ENCODE measurements around the gene PSEN1. TPM values are rescaled to one million over a fixed set of nuclear protein-coding genes. Genes with fewer than 3 reads are reported as not detected.

PSEN1 gene
- total and polyA plus RNA-seq, 2 donors = 28.7 to 47.8 TPM

DNA sequence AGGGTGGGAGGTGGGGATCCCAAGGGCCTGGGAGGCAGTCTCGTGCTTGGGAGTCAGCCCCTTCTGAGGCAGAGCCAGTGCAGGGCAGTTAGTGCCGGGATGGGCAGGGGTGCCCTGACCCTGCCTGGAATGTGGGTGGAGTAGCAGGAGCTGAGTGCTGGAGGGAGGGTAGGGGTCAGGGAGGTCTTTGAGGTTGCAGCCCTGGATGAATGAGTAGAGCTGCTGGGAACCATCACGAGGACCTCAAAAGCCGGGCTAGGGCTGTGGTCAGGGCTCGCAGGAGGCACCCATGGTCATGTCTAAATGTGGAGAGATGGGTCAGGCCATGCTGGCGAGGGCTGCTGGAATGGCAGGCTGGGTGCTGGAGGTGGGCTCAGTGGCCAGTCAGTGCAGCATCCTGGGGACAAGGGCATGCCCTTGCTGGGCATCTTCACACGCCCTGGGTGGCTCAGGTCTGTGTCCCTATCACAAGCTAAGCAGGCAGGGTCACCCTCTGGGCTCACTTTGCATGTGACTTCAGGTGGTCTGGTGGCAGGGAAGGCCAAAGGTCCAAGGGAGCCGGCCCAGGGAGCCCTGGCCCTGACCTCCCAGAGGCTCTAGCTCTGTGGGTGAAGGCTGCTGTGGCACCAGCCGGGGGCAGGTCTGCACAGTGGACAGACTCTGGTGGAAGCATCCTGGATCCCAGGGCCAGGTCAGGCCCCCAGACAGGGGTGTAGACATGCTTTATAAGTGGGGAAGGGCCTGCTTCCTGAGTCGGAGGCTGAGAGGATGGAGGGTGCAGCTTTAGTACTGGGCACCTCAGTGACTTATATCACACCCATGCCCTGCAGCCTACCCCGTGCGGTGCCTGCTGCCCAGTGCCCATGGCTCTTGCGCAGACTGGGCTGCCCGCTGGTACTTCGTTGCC, 125.5 kb downstream of the PSEN1 start:
- 91% methylated on average over 15 of the region's 15 CpGs for WGBS
- no peak for DNase-seq (ENCODE audit: extremely low spot score)
- Histone ChIP-seq H3K4me3 (ENCODE audit: low read depth, low read length) (no peak overlapping the region), H3K27ac (ENCODE audit: low read depth) (no peak overlapping the region), H3K4me1 (ENCODE audit: insufficient read depth) (no peaks in the 10 kb centered on the region), H3K36me3 (ENCODE audit: insufficient read depth) (no peaks in the 10 kb centered on the region)

DNA sequence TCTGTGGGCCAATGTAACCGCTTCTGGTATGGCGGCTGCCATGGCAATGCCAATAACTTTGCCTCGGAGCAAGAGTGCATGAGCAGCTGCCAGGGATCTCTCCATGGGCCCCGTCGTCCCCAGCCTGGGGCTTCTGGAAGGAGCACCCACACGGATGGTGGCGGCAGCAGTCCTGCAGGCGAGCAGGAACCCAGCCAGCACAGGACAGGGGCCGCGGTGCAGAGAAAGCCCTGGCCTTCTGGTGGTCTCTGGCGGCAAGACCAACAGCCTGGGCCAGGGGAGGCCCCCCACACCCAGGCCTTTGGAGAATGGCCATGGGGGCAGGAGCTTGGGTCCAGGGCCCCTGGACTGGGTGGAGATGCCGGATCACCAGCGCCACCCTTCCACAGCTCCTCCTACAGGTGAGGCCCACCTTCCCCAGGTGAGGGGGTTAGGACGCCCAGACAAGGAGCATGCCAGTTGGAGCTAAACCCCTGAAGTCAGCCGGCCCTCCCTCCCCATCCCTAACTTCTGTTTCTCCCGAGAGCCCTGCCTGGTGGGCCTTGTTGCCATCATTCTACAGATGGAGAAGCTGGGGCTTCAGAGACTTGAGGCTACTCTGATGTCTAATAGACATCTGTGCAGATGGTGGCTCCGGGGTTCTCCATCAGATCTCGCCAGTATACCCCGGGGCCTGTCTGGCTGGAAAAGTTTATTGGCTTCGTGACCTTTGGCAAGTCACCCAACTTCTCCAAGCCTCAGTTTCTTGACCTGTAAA, 126.3 kb downstream of the PSEN1 start:
- WGBS = 94% methylated on average over 20 of the region's 20 CpGs
- no peak overlapping the region for H3K4me3 ChIP-seq (ENCODE audit: low read depth, low read length)
- no peak overlapping the region for H3K27ac ChIP-seq (ENCODE audit: low read depth)
- H3K4me1 ChIP-seq (ENCODE audit: insufficient read depth) = no peaks in the 10 kb centered on the region
- H3K36me3 ChIP-seq (ENCODE audit: insufficient read depth) = no peaks in the 10 kb centered on the region
- DNase-seq (ENCODE audit: extremely low spot score) = no peak

DNA sequence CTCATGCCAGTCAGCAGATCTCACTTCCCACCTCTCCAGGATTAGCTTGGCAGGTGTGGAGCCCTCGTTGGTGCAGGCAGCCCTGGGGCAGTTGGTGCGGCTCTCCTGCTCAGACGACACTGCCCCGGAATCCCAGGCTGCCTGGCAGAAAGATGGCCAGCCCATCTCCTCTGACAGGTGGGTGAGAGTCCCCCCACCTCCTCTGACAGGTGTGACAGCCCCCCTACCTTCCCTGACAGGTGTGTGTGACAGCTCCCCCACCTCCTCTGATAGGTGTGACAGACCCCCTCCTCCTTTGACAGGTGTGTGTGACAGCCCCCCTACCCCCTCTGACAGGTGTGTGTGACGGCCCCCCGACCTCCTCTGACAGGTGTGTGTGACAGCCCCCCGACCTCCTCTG, 127.3 kb downstream of the PSEN1 start:
- Histone ChIP-seq H3K27ac (ENCODE audit: low read depth) (no peak overlapping the region), H3K4me1 (ENCODE audit: insufficient read depth) (no peaks in the 10 kb centered on the region), H3K36me3 (ENCODE audit: insufficient read depth) (no peaks in the 10 kb centered on the region), H3K4me3 (ENCODE audit: low read depth, low read length) (no peak overlapping the region)
- no peak for DNase-seq (ENCODE audit: extremely low spot score)
- WGBS = 83% methylated on average over 7 of the region's 7 CpGs

DNA sequence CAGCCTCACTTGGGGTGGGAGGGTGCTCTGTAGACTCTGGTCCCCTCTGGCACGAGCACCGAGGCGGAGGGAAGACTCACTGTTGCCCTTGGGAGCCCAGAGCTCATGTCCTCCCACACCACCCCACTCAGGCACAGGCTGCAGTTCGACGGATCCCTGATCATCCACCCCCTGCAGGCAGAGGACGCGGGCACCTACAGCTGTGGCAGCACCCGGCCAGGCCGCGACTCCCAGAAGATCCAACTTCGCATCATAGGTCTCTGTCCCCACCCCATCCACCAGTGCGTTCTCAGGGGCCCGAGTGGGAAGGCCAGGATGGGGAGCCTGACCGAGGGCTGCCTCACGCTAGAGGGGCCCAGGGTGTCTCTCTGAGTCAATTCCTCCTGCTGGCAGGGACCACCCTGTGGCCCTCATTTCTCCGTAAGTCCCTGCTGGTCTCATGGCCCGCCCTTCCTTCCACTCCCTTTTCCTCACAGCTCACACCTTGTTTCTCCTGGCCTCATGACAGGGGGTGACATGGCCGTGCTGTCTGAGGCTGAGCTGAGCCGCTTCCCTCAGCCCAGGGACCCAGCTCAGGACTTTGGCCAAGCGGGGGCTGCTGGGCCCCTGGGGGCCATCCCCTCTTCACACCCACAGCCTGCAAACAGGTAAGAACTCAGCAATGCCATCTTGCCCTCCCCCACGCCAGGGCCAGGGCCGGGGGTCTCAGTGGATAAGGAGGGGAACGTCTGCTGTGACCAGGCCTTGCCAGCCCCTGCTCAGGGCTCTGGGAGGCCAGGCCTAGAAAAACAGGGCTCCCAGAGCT, 128.0 kb downstream of the PSEN1 start:
- Histone ChIP-seq H3K36me3 (ENCODE audit: insufficient read depth) (no peaks in the 10 kb centered on the region), H3K4me3 (ENCODE audit: low read depth, low read length) (no peak overlapping the region), H3K27ac (ENCODE audit: low read depth) (no peak overlapping the region), H3K4me1 (ENCODE audit: insufficient read depth) (no peaks in the 10 kb centered on the region)
- DNase-seq (ENCODE audit: extremely low spot score) = no peak
- WGBS = 91% methylated on average over 23 of the region's 23 CpGs

DNA sequence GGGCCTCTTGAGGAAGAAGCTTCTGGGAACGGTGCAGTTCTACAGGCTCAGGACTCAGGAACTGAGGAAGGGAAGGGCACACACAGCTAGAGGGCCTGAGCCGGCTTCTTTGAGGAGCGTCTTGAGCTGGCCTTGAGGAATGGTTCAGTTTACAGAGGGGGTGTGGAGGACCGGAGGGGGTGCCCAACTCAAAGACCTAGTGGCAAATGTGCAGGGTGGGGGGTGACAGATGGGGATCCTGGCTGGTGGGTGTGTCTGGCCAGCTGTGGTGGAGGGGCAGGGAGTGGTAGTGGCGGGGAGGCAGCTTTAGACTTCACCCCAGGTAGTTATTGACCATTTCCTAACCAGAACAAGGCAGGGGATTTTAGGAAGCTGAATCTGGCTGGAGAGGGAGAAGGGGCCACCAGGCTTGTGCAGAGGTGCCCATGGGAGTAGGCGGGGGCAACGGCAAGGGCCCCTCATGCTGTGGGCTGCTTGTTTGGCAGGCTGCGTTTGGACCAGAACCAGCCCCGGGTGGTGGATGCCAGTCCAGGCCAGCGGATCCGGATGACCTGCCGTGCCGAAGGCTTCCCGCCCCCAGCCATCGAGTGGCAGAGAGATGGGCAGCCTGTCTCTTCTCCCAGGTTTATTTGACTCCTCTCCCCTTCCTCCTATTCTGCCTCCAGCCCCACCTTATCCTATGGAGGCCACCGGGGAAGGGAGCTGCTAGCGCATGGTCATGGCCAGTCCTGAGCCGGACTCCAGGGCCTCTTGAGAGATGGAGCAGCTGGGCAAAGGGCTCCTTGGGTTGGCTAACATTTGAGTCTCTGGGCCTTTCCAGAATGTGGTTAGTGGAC, 128.8 kb downstream of the PSEN1 start:
- H3K36me3 ChIP-seq (ENCODE audit: insufficient read depth) = no peaks in the 10 kb centered on the region
- no peak overlapping the region for H3K27ac ChIP-seq (ENCODE audit: low read depth)
- no peak overlapping the region for H3K4me3 ChIP-seq (ENCODE audit: low read depth, low read length)
- H3K4me1 ChIP-seq (ENCODE audit: insufficient read depth) = no peaks in the 10 kb centered on the region
- 86% methylated on average over 18 of the region's 18 CpGs for WGBS
- DNase-seq (ENCODE audit: extremely low spot score) = no peak

DNA sequence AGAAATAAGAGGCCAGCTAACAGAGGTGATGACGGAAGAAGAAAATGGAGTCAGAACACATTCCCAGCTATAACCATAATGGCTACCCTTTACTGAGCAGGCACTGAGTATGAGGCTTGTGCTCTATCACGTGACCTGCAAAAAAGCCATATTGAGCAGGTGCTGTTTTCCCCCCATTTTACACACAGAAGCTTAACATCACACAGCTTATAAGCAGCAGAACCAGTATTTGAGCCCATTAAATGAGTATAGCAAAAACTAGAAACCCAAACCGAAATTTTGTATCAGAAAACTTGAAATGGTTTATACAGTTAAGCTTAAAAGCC, 129.4 kb downstream of the PSEN1 start:
- Histone ChIP-seq H3K4me1 (ENCODE audit: insufficient read depth) (no peaks in the 10 kb centered on the region), H3K4me3 (ENCODE audit: low read depth, low read length) (no peak overlapping the region), H3K27ac (ENCODE audit: low read depth) (no peak overlapping the region), H3K36me3 (ENCODE audit: insufficient read depth) (no peaks in the 10 kb centered on the region)
- WGBS = 97% methylated on average over 3 of the region's 3 CpGs
- DNase-seq (ENCODE audit: extremely low spot score) = no peak

DNA sequence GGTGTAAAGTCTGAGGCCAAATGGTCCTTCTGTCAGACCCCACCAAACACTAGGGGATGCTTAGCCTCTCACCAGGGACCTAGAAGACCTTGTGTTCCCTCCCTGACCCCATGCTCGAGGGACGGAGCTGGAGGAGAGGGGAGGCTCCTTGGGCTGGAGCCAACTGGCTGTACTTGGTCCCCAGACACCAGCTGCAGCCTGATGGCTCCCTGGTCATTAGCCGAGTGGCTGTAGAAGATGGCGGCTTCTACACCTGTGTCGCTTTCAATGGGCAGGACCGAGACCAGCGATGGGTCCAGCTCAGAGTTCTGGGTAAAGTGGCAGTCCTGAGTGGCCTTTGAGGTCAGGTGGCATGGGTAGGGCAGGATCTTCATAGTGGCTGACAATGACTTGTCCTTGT, 130.0 kb downstream of the PSEN1 start:
- Histone ChIP-seq H3K36me3 (ENCODE audit: insufficient read depth) (no peaks in the 10 kb centered on the region), H3K27ac (ENCODE audit: low read depth) (no peak overlapping the region), H3K4me1 (ENCODE audit: insufficient read depth) (no peaks in the 10 kb centered on the region), H3K4me3 (ENCODE audit: low read depth, low read length) (no peak overlapping the region)
- DNase-seq (ENCODE audit: extremely low spot score) = no peak
- 81% methylated on average over 7 of the region's 7 CpGs for WGBS

DNA sequence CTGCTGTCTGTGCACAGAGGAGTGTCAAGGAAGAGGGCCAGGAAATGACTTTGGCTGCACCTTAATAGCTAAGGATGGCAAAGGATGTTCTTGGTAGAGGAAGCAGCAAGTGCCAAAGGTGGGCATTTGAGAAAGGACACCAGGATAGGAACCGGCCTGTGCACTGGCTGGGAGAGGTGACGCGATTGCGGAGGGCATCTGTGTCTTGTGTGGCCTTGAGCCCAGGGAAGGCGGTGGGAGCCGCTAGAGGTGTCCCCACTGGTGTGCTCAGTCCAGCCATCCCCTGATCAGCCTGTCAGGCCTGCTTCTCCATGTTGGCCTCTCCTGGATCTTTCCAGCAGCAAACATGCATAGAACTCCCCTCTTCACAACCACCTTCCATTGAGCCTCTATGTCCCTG, 131.2 kb downstream of the PSEN1 start:
- H3K4me1 ChIP-seq (ENCODE audit: insufficient read depth) = no peaks in the 10 kb centered on the region
- WGBS = 96% methylated on average over 6 of the region's 6 CpGs
- DNase-seq (ENCODE audit: extremely low spot score) = no peak
- no peaks in the 10 kb centered on the region for H3K36me3 ChIP-seq (ENCODE audit: insufficient read depth)
- H3K4me3 ChIP-seq (ENCODE audit: low read depth, low read length) = no peak overlapping the region
- H3K27ac ChIP-seq (ENCODE audit: low read depth) = no peak overlapping the region

DNA sequence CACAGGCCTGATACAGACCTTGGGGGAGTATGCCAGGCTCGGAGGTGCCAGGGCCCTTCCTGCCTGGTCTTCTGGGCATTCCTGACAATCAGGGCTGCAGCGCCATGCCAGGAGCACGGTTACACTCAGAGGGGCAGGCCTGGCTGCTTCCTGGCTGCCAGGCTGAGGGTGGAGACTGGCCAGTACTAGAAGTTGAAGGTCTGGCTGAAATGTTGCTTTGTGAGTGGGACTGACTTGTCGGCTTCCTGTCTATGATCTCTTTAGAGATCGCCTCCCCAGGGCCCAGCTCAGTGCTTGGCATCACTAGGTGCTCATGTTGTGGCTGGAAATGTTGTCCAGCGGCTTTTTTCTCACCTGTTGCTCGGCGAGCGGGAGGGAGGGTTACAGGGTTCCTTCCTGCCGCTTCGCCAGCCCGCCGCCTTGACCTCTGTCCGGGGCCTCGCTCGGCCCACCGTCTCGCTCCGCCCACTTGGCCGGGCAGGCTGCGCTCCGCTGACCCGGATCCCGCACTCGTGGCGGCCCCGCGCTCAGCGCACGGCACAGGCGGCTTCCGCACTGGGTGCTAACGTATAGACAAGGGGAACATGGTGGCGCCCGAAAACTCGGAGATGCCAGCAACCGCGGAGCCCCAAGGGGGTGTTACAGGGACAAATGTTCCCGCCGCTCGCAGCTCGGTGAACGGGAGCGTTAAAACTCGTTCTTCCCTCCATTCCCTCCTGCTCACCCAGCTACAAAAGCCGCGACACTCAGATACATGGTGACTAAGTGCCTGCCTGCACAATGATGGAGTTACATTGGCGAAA, 133.6 kb downstream of the PSEN1 start:
- Histone ChIP-seq H3K4me3 (ENCODE audit: low read depth, low read length) (peak overlapping the region; percentile 13), H3K36me3 (ENCODE audit: insufficient read depth) (no peaks in the 10 kb centered on the region), H3K27ac (ENCODE audit: low read depth) (no peak overlapping the region), H3K4me1 (ENCODE audit: insufficient read depth) (no peaks in the 10 kb centered on the region)
- no peak for DNase-seq (ENCODE audit: extremely low spot score)
- WGBS = 6% methylated on average over 48 of the region's 48 CpGs

DNA sequence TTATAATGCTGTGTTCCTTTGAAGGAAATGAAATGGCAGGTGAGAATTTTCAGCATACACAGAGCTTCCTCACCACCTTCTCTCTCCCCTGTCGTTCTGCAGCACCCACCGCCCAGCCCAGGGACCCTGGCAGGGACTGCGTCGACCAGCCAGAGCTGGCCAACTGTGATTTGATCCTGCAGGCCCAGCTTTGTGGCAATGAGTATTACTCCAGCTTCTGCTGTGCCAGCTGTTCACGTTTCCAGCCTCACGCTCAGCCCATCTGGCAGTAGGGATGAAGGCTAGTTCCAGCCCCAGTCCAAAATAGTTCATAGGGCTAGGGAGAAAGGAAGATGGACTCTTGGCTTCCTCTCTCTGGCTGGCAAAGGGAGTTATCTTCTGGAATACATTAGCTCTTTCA, 136.1 kb downstream of the PSEN1 start:
- no peak overlapping the region for H3K27ac ChIP-seq (ENCODE audit: low read depth)
- H3K36me3 ChIP-seq (ENCODE audit: insufficient read depth) = no peaks in the 10 kb centered on the region
- no peaks in the 10 kb centered on the region for H3K4me1 ChIP-seq (ENCODE audit: insufficient read depth)
- DNase-seq (ENCODE audit: extremely low spot score) = no peak
- 61% methylated on average over 6 of the region's 6 CpGs for WGBS
- no peak overlapping the region for H3K4me3 ChIP-seq (ENCODE audit: low read depth, low read length)

Data from urinary bladder (tissue), 4 donors.